GM23248 (cell line): ENCODE data around the gene MIAT. TPM values are rescaled to one million over a fixed set of nuclear protein-coding genes. Genes with fewer than 3 reads are reported as not detected.
A peak's percentile ranks its signal among the peaks of the same experiment; 100 is the strongest.

Experiments used
- DNase-seq: peaks from one replicate; pipeline ENCODE4 v3.0.0-alpha.2; 2015
- H2AFZ ChIP-seq: fragments of 200-600 bp; sonication (generic); 2 replicates; pipeline ENCODE4 v1.6.1; 2016; ENCODE audit warnings: antibody characterized with exemption
- H3F3A ChIP-seq: fragments of 200-600 bp; sonication (generic); 2 replicates; pipeline ENCODE4 v1.6.1; 2016; ENCODE audit warnings: mild to moderate bottlenecking, antibody characterized with exemption, mixed run types; ENCODE audit not compliant: insufficient read depth
- H3K27ac ChIP-seq: fragments of 200-600 bp; sonication (generic); 2 replicates; pipeline ENCODE4 v1.5.1; 2016; ENCODE audit warnings: mild to moderate bottlenecking
- H3K27me3 ChIP-seq: fragments of 200-600 bp; sonication (generic); replicated peaks from 2 replicates; pipeline ENCODE4 v1.6.1; 2016; ENCODE audit warnings: mild to moderate bottlenecking; ENCODE audit not compliant: insufficient read depth
- H3K36me3 ChIP-seq: fragments of 200-600 bp; sonication (generic); 2 replicates; pipeline ENCODE4 v1.6.1; 2016; ENCODE audit warnings: low read depth, mild to moderate bottlenecking
- H3K4me1 ChIP-seq: fragments of 200-600 bp; sonication (generic); 2 replicates; pipeline ENCODE4 v1.6.1; 2016; ENCODE audit warnings: mild to moderate bottlenecking; ENCODE audit not compliant: insufficient read depth
- H3K4me2 ChIP-seq: fragments of 200-600 bp; sonication (generic); one replicate; pipeline ENCODE4 v1.6.1; 2016; ENCODE audit warnings: mild to moderate bottlenecking; ENCODE audit not compliant: unreplicated experiment
- H3K4me3 ChIP-seq: fragments of 200-600 bp; sonication (generic); 2 replicates; pipeline ENCODE4 v1.5.1; 2016; ENCODE audit warnings: mild to moderate bottlenecking
- H3K79me2 ChIP-seq: fragments of 200-600 bp; sonication (generic); 2 replicates; pipeline ENCODE4 v1.6.1; 2016; ENCODE audit warnings: mild to moderate bottlenecking; ENCODE audit not compliant: insufficient read depth
- H3K9ac ChIP-seq: fragments of 200-600 bp; sonication (generic); 2 replicates; pipeline ENCODE4 v1.6.1; 2016; ENCODE audit warnings: mild to moderate bottlenecking
- H3K9me2 ChIP-seq: fragments of 200-600 bp; sonication (generic); 2 replicates; pipeline ENCODE4 v1.6.1; 2016; ENCODE audit warnings: mixed run types, mild to moderate bottlenecking, moderate library complexity; ENCODE audit not compliant: insufficient read depth
- H3K9me3 ChIP-seq: fragments of 200-600 bp; sonication (generic); one replicate; pipeline ENCODE4 v1.6.1; 2017; ENCODE audit warnings: low read depth
- H4K20me1 ChIP-seq: fragments of 200-600 bp; sonication (generic); 2 replicates; pipeline ENCODE4 v1.6.0; 2016; ENCODE audit not compliant: insufficient read depth
- EZH2 ChIP-seq: fragments of 200-600 bp; sonication (generic); IDR thresholded peaks from 2 replicates; pipeline ENCODE4 v1.6.1; 2018; ENCODE audit warnings: antibody characterized with exemption, mild to moderate bottlenecking; ENCODE audit not compliant: insufficient read depth, poor library complexity, severe bottlenecking
- EZH2phosphoT487 ChIP-seq: fragments of 200-600 bp; sonication (generic); IDR thresholded peaks from 2 replicates; pipeline ENCODE4 v1.6.1; 2018; ENCODE audit warnings: antibody characterized with exemption, moderate library complexity, mild to moderate bottlenecking, low read depth; ENCODE audit not compliant: insufficient read depth
- WGBS, 2 experiments: methylation state at CpG; one replicate each; pipeline ENCODE4 v1.1.6; 2015 to 2017; ENCODE audit warnings: low lambda C conversion rate in 2 of 2, low coverage in 1 of 2; ENCODE audit errors: missing lambda C conversion rate in 2 of 2; 5-methylcytosine and 5-hydroxymethylcytosine counted together
- in situ Hi-C: fragments of 300-500 bp; cut with MboI; formaldehyde crosslinking; loops from 2 replicates; pipeline ENCODE4 v1.15.0; 2020
- polyA plus RNA-seq: library from polyadenylated mRNA; unstranded; fragments of >200 nt; fragmentation: Nextera tagmentation; extraction: Ambion mirVana; gene quantifications from 2 replicates; pipeline ENCODE4 v1.2.1, GENCODE V29; 2016
- total RNA-seq: library from RNA; depleted of rRNA; stranded (reverse); fragments of >200 nt; shearing (Covaris generic); gene quantifications from 2 replicates; pipeline ENCODE4 v1.2.3, GENCODE V29; 2014

MIAT gene
- total and polyA plus RNA-seq, 2 experiments from 2014 or later: 0.23 to 0.43 TPM

- DNase-seq: peak; percentile 96
Measured at GRCh38 chr22:26713823-26714449, 56.5 kb downstream of the MIAT start.

GRCh38 chr22:26714971-26715370 is 57.6 kb downstream of the MIAT start:
- Histone ChIP-seq H3K27me3 (no peaks in the 10 kb centered on the region), H3K4me2 (peak overlapping the region; percentile 64), H4K20me1 (no peaks in the 10 kb centered on the region), H3K9ac (peak overlapping the region; percentile 81), H3K4me1 (peaks cover 60% of the 10 kb centered on the region), H3K27ac (peak overlapping the region; percentile 98), H3K9me2 (no peaks in the 10 kb centered on the region), H3K79me2 (peaks cover 15% of the 10 kb centered on the region), H3K9me3 (no peaks in the 10 kb centered on the region), H3K4me3 (peak overlapping the region; percentile 61), H2AFZ (no peak overlapping the region), H3F3A (peaks cover 65% of the 10 kb centered on the region), H3K36me3 (no peaks in the 10 kb centered on the region)
- no peak for DNase-seq
- in situ Hi-C loops: no loop called here
- 92 to 97% methylated on average over 11 of the region's 11 CpGs for WGBS, 2 experiments
- TF ChIP-seq EZH2 (no peak), EZH2phosphoT487 (no peak)

More at GRCh38 chr22:26713823-26714449, 56.5 kb downstream of the MIAT start:
- no peaks in the 10 kb centered on the region for H3K9me3 ChIP-seq
- peak overlapping the region; percentile 81 for H3K9ac ChIP-seq
- in situ Hi-C loops: no loop called here
- 4% methylated on average over 12 of the region's 12 CpGs for WGBS, 2 experiments
- H3K4me2 ChIP-seq: peak overlapping the region; percentile 64
- no peaks in the 10 kb centered on the region for H4K20me1 ChIP-seq
- peaks cover 65% of the 10 kb centered on the region for H3F3A ChIP-seq
- H3K27me3 ChIP-seq: no peaks in the 10 kb centered on the region
- peak overlapping the region; percentile 22 for H2AFZ ChIP-seq
- peaks cover 62% of the 10 kb centered on the region for H3K4me1 ChIP-seq
- TF ChIP-seq EZH2: no peak
- no peak for TF ChIP-seq EZH2phosphoT487
- no peaks in the 10 kb centered on the region for H3K9me2 ChIP-seq
- H3K4me3 ChIP-seq: peak overlapping the region; percentile 61
- H3K79me2 ChIP-seq: peaks cover 15% of the 10 kb centered on the region
- H3K27ac ChIP-seq: peak overlapping the region; percentile 98
- H3K36me3 ChIP-seq: no peaks in the 10 kb centered on the region

- WGBS, 2 experiments: 96 to 98% methylated on average over 6 of the region's 6 CpGs
- TF ChIP-seq EZH2phosphoT487: no peak
- no peak for TF ChIP-seq EZH2
- H4K20me1 ChIP-seq: no peaks in the 10 kb centered on the region
- H3K27me3 ChIP-seq: no peaks in the 10 kb centered on the region
- peak overlapping the region; percentile 98 for H3K27ac ChIP-seq
- H3K9ac ChIP-seq: no peak overlapping the region
- no peaks in the 10 kb centered on the region for H3K9me2 ChIP-seq
- no peak overlapping the region for H3K4me2 ChIP-seq
- H3K36me3 ChIP-seq: no peaks in the 10 kb centered on the region
- no peak overlapping the region for H3K4me3 ChIP-seq
- peaks cover 15% of the 10 kb centered on the region for H3K79me2 ChIP-seq
- H3K9me3 ChIP-seq: no peaks in the 10 kb centered on the region
- H3K4me1 ChIP-seq: peaks cover 58% of the 10 kb centered on the region
- in situ Hi-C loops: no loop called here
- H2AFZ ChIP-seq: no peak overlapping the region
- no peak for DNase-seq
- H3F3A ChIP-seq: peaks cover 63% of the 10 kb centered on the region
Measured at GRCh38 chr22:26715392-26715936, 58.1 kb downstream of the MIAT start.

- no peaks in the 10 kb centered on the region for H3K9me3 ChIP-seq
- TF ChIP-seq EZH2phosphoT487: no peak
- TF ChIP-seq EZH2: no peak
- no peak overlapping the region for H3K4me3 ChIP-seq
- H3K9me2 ChIP-seq: no peaks in the 10 kb centered on the region
- peaks cover 52% of the 10 kb centered on the region for H3F3A ChIP-seq
- H3K9ac ChIP-seq: 0 out of 2 replicates have a peak overlapping the region, but pooled peaks have one; percentile 51
- H3K4me2 ChIP-seq: no peak overlapping the region
- H4K20me1 ChIP-seq: no peaks in the 10 kb centered on the region
- peaks cover 18% of the 10 kb centered on the region for H3K79me2 ChIP-seq
- H3K27ac ChIP-seq: peak overlapping the region; percentile 84
- in situ Hi-C loops: no loop called here
- WGBS, 2 experiments: 82 to 87% methylated on average over 5 of the region's 5 CpGs
- no peaks in the 10 kb centered on the region for H3K36me3 ChIP-seq
- no peak overlapping the region for H2AFZ ChIP-seq
- DNase-seq: no peak
- H3K4me1 ChIP-seq: peaks cover 54% of the 10 kb centered on the region
- no peaks in the 10 kb centered on the region for H3K27me3 ChIP-seq
Measured at GRCh38 chr22:26718488-26718887, 61.1 kb downstream of the MIAT start.
